Uterus (tissue), 4 donors: ENCODE data around the gene SARDH. TPM values are rescaled to one million over a fixed set of nuclear protein-coding genes. Genes with fewer than 3 reads are reported as not detected.

ENCODE experiments used
- DNase-seq, 2 donors: peaks; one replicate each; pipeline ENCODE4 v3.0.0-alpha.2; 2019 to 2020
- H3K27ac ChIP-seq, 2 donors: fragments of 200-600 bp; sonication (generic); 1 replicate in 1 of 2; 2 replicates in 1 of 2; pipeline ENCODE4 v1.5.1; 2016 to 2018
- H3K27me3 ChIP-seq, 2 donors: fragments of 200-600 bp; sonication (generic); one replicate each; pipeline ENCODE4 v1.5.1; 2018 to 2019; ENCODE audit warnings: control low read depth in 1 of 2
- H3K36me3 ChIP-seq, 2 donors: fragments of 200-600 bp; sonication (generic); one replicate each; pipeline ENCODE4 v1.5.1; 2019; ENCODE audit warnings: control low read depth in 1 of 2
- H3K4me1 ChIP-seq, 2 donors: fragments of 200-600 bp; sonication (generic); one replicate each; pipeline ENCODE4 v1.5.1; 2018 to 2019; ENCODE audit warnings: control low read depth in 1 of 2
- H3K4me3 ChIP-seq, 2 donors: fragments of 200-600 bp; sonication (generic); 1 replicate in 1 of 2; 2 replicates in 1 of 2; pipeline ENCODE4 v1.5.1; 2018 to 2019; ENCODE audit warnings: mild to moderate bottlenecking in 1 of 2
- H3K9me3 ChIP-seq, 2 donors: fragments of 200-600 bp; sonication (generic); one replicate each; pipeline ENCODE4 v1.5.1; 2019; ENCODE audit warnings: control low read depth in 1 of 2
- POLR2A ChIP-seq, 2 donors: fragments of 450-650 bp; IDR thresholded peaks; one replicate each; pipeline ENCODE4 v1.6.1; 2016; ENCODE audit warnings: antibody characterized with exemption in 2 of 2, mild to moderate bottlenecking in 1 of 2, moderate library complexity in 1 of 2
- intact Hi-C: fragments of 100-400 bp; cut with DNase I; formaldehyde crosslinking; loops from one replicate; pipeline ENCODE4 v1.15.1; 2023; ENCODE audit warnings: low total_unique reads
- total RNA-seq, 4 donors: library from RNA; depleted of rRNA in 3 of 4; stranded (reverse); fragments of >200 nt in 3 of 4; gene quantifications; one replicate each; pipeline versions ENCODE4 v1.1.0 to v1.2.4, GENCODE V29; 2014 to 2023
- TF ChIP-seq, protein P1 (sequence below), 4 experiments: fragments of 200-600 bp in 2 of 4; fragments of 450-650 bp in 2 of 4; sonication (generic) in 2 of 4; IDR thresholded peaks; one replicate each; pipeline ENCODE4 v1.5.1; 2016 to 2019; ENCODE audit warnings: antibody characterized with exemption in 4 of 4, mild to moderate bottlenecking in 2 of 4, moderate library complexity in 1 of 4
- donor health status: DM: yes; HTN: yes; CAD: no.

The SARDH gene
- total RNA-seq, 4 donors from 2014 or later: 2.7 to 14.1 TPM; not detected in 2

DNA sequence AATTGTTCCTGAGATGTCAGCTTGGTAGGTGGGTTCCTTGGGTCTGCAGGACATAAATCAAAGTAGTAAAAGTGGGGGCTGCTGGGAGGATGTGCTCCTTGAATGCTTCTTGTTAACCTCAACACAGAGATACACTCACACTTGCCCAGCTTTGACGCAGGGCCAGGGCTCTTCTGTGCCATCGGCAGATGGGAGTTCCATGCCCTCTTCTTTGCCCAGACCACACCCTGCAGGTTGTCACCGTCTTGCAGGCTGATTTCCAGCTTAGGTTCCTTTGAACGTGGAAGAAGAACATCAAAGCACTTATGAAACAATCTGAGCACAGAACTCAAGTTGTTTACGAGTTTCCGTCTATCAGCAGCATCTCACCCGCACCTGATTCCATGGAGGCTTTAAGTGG lies 91.0 kb downstream of the SARDH start:
- no peak overlapping the region for H3K27ac ChIP-seq
- no peak for DNase-seq
- no peaks in the 10 kb centered on the region for H3K9me3 ChIP-seq
- no peaks in the 10 kb centered on the region for H3K4me1 ChIP-seq
- TF ChIP-seq, protein P1, sequence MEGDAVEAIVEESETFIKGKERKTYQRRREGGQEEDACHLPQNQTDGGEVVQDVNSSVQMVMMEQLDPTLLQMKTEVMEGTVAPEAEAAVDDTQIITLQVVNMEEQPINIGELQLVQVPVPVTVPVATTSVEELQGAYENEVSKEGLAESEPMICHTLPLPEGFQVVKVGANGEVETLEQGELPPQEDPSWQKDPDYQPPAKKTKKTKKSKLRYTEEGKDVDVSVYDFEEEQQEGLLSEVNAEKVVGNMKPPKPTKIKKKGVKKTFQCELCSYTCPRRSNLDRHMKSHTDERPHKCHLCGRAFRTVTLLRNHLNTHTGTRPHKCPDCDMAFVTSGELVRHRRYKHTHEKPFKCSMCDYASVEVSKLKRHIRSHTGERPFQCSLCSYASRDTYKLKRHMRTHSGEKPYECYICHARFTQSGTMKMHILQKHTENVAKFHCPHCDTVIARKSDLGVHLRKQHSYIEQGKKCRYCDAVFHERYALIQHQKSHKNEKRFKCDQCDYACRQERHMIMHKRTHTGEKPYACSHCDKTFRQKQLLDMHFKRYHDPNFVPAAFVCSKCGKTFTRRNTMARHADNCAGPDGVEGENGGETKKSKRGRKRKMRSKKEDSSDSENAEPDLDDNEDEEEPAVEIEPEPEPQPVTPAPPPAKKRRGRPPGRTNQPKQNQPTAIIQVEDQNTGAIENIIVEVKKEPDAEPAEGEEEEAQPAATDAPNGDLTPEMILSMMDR (IDR thresholded peaks at IDR 0.05): no peak
- TF ChIP-seq POLR2A (IDR thresholded peaks at IDR 0.05): no peak
- H3K4me3 ChIP-seq: no peak overlapping the region
- no peaks in the 10 kb centered on the region for H3K36me3 ChIP-seq
- intact Hi-C loops: no loop called here
- H3K27me3 ChIP-seq: no peaks in the 10 kb centered on the region

GRCh38 chr9:133645021-133645765 lies 93.0 kb downstream of the SARDH start:
- no peaks in the 10 kb centered on the region for H3K36me3 ChIP-seq
- no peak for DNase-seq
- H3K9me3 ChIP-seq: no peaks in the 10 kb centered on the region
- TF ChIP-seq, protein P1 (IDR thresholded peaks at IDR 0.05): no peak
- no peak for TF ChIP-seq POLR2A (IDR thresholded peaks at IDR 0.05)
- H3K4me3 ChIP-seq: no peak overlapping the region
- no peaks in the 10 kb centered on the region for H3K27me3 ChIP-seq
- no peaks in the 10 kb centered on the region for H3K4me1 ChIP-seq
- intact Hi-C loops: no loop called here
- H3K27ac ChIP-seq: no peak overlapping the region

DNA sequence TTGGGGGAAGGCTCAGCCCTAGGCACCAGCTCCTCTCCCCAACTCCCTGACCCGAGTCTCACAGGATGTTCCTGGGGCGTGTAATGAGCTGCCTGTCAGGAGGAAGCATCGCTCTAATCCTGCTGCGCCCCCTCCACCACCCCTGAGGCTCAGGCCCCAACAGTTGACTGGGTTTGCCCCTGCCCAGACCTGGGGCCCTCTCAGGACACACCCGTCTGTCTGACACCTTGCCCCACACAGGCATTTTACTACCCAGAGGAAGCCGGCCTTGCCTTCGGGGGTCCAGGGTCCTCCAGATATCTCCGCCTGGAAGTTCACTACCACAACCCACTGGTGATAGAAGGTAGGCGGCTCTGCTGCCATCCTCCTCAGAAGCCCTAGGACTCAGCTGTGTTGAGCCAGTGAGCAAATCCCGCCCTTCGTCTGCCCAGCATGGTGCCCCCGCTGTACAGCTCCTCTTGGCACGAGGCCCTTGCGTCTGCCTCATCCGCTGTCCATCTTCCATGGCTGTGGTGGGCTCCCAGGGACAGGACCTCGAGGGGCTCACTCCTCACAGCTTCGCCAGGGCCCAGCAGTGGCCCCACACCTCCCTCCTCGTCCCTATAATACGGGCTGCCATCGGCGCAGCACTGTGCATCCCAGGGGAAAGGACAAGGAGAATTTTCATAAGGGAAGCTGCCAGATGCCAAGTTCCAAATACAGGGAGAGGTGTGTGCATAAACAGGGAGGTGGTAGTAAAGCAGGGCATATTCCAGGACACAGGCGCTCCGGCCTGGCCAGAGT lies 94.0 kb downstream of the SARDH start:
- H3K36me3 ChIP-seq: no peaks in the 10 kb centered on the region

GRCh38 chr9:133643362-133643755 lies 94.8 kb downstream of the SARDH start:
- Histone ChIP-seq H3K4me3 (no peak overlapping the region), H3K27me3 (no peaks in the 10 kb centered on the region), H3K9me3 (no peaks in the 10 kb centered on the region), H3K27ac (no peak overlapping the region), H3K4me1 (no peaks in the 10 kb centered on the region), H3K36me3 (no peaks in the 10 kb centered on the region)
- DNase-seq: no peak
- TF ChIP-seq POLR2A (IDR thresholded peaks at IDR 0.05): no peak
- TF ChIP-seq, protein P1 (IDR thresholded peaks at IDR 0.05): no peak
- intact Hi-C loops: no loop called here

More for the DNA sequence above, 94.0 kb downstream of the SARDH start:
- DNase-seq: no peak
- no peaks in the 10 kb centered on the region for H3K4me1 ChIP-seq
- no peak overlapping the region for H3K27ac ChIP-seq
- no peaks in the 10 kb centered on the region for H3K9me3 ChIP-seq
- no peaks in the 10 kb centered on the region for H3K27me3 ChIP-seq
- intact Hi-C loops: no loop called here
- no peak overlapping the region for H3K4me3 ChIP-seq
- TF ChIP-seq POLR2A (IDR thresholded peaks at IDR 0.05): no peak
- TF ChIP-seq, protein P1 (IDR thresholded peaks at IDR 0.05): no peak
